Transverse colon (tissue), 4 donors: ENCODE results near the gene KCNJ14. TPM values are rescaled to one million over a fixed set of nuclear protein-coding genes. Genes with fewer than 3 reads are reported as not detected.
A peak's percentile ranks its signal among the peaks of the same experiment; 100 is the strongest.

Experiments used
- DNase-seq: peaks from one replicate; pipeline ENCODE4 v3.0.0-alpha.2; 2019
- H3K27ac ChIP-seq, 4 donors: fragments of 200-600 bp; sonication (generic); 2 replicates each; pipeline ENCODE4 v1.5.1; 2016 to 2018; ENCODE audit warnings: inconsistent platforms in 4 of 4
- H3K27me3 ChIP-seq: fragments of 200-600 bp; sonication (generic); 2 replicates; pipeline ENCODE4 v1.5.1; 2017; ENCODE audit warnings: inconsistent platforms
- H3K36me3 ChIP-seq, 4 donors: fragments of 200-600 bp; sonication (generic); 2 replicates each; pipeline ENCODE4 v1.5.1; 2017 to 2019; ENCODE audit warnings: inconsistent platforms in 4 of 4
- H3K4me1 ChIP-seq, 4 donors: fragments of 200-600 bp; sonication (generic); 2 replicates each; pipeline ENCODE4 v1.5.1; 2017 to 2020; ENCODE audit warnings: inconsistent platforms in 4 of 4
- H3K4me3 ChIP-seq, 4 donors: fragments of 200-600 bp; sonication (generic); 1 replicate in 1 of 4; 2 replicates in 3 of 4; pipeline versions ENCODE4 v1.5.1 to v1.6.1; 2017 to 2019; ENCODE audit warnings: inconsistent platforms in 4 of 4
- H3K9me3 ChIP-seq, 2 donors: fragments of 200-600 bp; sonication (generic); 2 replicates each; pipeline ENCODE4 v1.5.1; 2017 to 2019; ENCODE audit warnings: inconsistent platforms in 2 of 2
- EP300 ChIP-seq: sonication (generic); formaldehyde crosslinking; IDR thresholded peaks from one replicate; pipeline ENCODE4 v1.6.1; 2017; ENCODE audit warnings: antibody characterized with exemption, low read depth
- POLR2A ChIP-seq: fragments of 450-650 bp; IDR thresholded peaks from one replicate; pipeline ENCODE4 v1.6.1; 2016; ENCODE audit warnings: antibody characterized with exemption, mild to moderate bottlenecking, moderate library complexity
- POLR2AphosphoS5 ChIP-seq, 3 donors: sonication (generic); formaldehyde crosslinking; IDR thresholded peaks; one replicate each; pipeline ENCODE4 v1.6.1; 2016; ENCODE audit warnings: antibody characterized with exemption in 3 of 3
- WGBS, 2 donors: methylation state at CpG; one replicate each; pipeline ENCODE4 v1.1.5; 2018; ENCODE audit warnings: low coverage in 1 of 2; 5-methylcytosine and 5-hydroxymethylcytosine counted together
- in situ Hi-C, 4 donors: fragments of 200-750 bp; cut with MboI; loops; one replicate each; pipeline versions ENCODE4 v1.15.0 to v1.15.1; 2017; ENCODE audit warnings: low sequenced_read_pairs in 3 of 4, low pct_ligation_motif_present in 1 of 4, low pct_unique_long_range_greater_than_20kb in 1 of 4
- intact Hi-C: fragments of 100-400 bp; cut with DNase I; formaldehyde crosslinking; loops from one replicate; pipeline ENCODE4 v1.15.1; 2023; ENCODE audit warnings: low total_unique reads
- total RNA-seq, 4 donors: library from RNA; depleted of rRNA; stranded (reverse); fragments of >200 nt; gene quantifications; one replicate each; pipeline ENCODE4 v1.1.0, GENCODE V29; 2016
- TF ChIP-seq, protein P1 (sequence below), 5 experiments: fragments of 200-600 bp in 3 of 5; fragments of 450-650 bp in 2 of 5; sonication (generic) in 3 of 5; IDR thresholded peaks; 1 replicate in 2 of 5; 2 replicates in 3 of 5; pipeline ENCODE4 v1.5.1; 2016 to 2017; ENCODE audit warnings: antibody characterized with exemption in 5 of 5, inconsistent platforms in 3 of 5, mild to moderate bottlenecking in 2 of 5, moderate library complexity in 1 of 5

The KCNJ14 gene
- total RNA-seq, 4 donors from 2014 or later = 0.41 to 0.64 TPM; not detected in 2

- H3K36me3 ChIP-seq = no peaks in the 10 kb centered on the region
- in situ Hi-C loops = no loop called here
- H3K4me1 ChIP-seq = peaks cover 20 to 60% (median 36%) of the 10 kb centered on the region in 4 donors
- no peaks in the 10 kb centered on the region for H3K9me3 ChIP-seq
- TF ChIP-seq, protein P1, sequence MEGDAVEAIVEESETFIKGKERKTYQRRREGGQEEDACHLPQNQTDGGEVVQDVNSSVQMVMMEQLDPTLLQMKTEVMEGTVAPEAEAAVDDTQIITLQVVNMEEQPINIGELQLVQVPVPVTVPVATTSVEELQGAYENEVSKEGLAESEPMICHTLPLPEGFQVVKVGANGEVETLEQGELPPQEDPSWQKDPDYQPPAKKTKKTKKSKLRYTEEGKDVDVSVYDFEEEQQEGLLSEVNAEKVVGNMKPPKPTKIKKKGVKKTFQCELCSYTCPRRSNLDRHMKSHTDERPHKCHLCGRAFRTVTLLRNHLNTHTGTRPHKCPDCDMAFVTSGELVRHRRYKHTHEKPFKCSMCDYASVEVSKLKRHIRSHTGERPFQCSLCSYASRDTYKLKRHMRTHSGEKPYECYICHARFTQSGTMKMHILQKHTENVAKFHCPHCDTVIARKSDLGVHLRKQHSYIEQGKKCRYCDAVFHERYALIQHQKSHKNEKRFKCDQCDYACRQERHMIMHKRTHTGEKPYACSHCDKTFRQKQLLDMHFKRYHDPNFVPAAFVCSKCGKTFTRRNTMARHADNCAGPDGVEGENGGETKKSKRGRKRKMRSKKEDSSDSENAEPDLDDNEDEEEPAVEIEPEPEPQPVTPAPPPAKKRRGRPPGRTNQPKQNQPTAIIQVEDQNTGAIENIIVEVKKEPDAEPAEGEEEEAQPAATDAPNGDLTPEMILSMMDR (IDR thresholded peaks at IDR 0.05) = no peak
- TF ChIP-seq POLR2A (no peak), EP300 (no peak), POLR2AphosphoS5 (IDR thresholded peaks at IDR 0.05) (no peak)
- intact Hi-C loops = loop anchor here (2.0 kb wide), 1 partner anchor 91 kb away; no protein-coding TSS in a partner anchor
- peaks cover 13% of the 10 kb centered on the region for H3K27me3 ChIP-seq
- H3K27ac ChIP-seq = no peak overlapping the region
- 30 to 47% methylated on average over 5 to 10 of the region's 10 CpGs for WGBS, 2 donors
- no peak for DNase-seq
- H3K4me3 ChIP-seq = no peak overlapping the region
Observed at GRCh38 chr19:48491793-48492123, 36.4 kb downstream of the KCNJ14 start.

DNA sequence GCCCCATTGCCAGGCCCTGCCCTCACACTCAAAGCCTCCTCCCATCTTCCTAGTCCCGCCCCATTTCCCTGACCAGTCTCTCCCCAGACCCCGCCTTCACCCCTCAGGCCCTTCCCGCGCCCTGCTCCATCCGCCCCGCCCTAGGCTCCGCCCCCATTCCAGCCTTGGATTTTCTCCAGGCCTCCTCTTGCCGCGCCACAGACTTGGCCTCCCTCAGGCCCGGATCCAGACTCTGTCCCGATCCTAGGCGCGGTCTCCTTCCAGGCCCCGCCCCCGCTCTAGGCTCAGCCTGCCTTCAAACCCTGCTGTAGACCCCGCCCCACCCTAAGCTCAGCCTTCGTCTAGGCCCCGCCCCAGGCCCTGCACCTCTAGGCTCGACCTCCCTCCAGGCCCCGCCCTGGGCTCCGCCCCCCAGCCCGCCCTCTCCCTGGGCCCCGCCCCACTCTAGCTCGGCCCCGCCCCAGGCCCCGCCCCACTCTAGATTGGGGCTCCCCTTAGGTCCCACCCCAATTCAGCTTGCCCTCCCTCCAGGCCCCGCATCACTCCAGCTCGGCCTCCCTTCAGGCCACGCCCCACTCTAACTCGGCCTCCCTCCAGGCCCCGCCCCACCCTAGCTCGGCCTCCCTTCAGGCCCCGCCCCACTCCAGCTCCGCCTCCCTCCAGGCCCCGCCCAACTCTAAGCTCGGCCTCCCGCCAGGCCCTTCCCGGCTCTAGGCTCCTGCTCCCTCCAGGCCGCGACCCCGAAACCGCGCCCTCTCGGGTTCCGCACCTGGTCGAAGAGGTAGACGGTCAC lies 37.7 kb downstream of the KCNJ14 start:
- 0 to 3% methylated on average over 4 to 27 of the region's 47 CpGs for WGBS, 2 donors
- in situ Hi-C loops = no loop called here
- Histone ChIP-seq H3K4me1 (peaks cover 15 to 51% (median 31%) of the 10 kb centered on the region in 4 donors), H3K27me3 (peaks cover 21% of the 10 kb centered on the region), H3K27ac (peak overlapping the region; percentile 68 to 73 (median 69)), H3K4me3 (peak overlapping the region in 3 of 4 donors; percentile 32 to 52 (median 44)), H3K36me3 (no peaks in the 10 kb centered on the region), H3K9me3 (no peaks in the 10 kb centered on the region)
- intact Hi-C loops = no loop called here
- TF ChIP-seq POLR2AphosphoS5 (IDR thresholded peaks at IDR 0.05) (peak; percentile 69 to 91 (median 85)), EP300 (no peak), POLR2A (peak; percentile 77)
- TF ChIP-seq, protein P1 (IDR thresholded peaks at IDR 0.05) = no peak
- DNase-seq = peak; percentile 98

GRCh38 chr19:48493718-48494401 lies 38.5 kb downstream of the KCNJ14 start:
- DNase-seq = no peak
- Histone ChIP-seq H3K27ac (peak overlapping the region; percentile 68 to 73 (median 69)), H3K9me3 (no peaks in the 10 kb centered on the region), H3K4me3 (peak overlapping the region in 3 of 4 donors; percentile 32 to 52 (median 44)), H3K4me1 (peaks cover 15 to 50% (median 28%) of the 10 kb centered on the region in 4 donors), H3K36me3 (no peaks in the 10 kb centered on the region), H3K27me3 (peaks cover 28% of the 10 kb centered on the region)
- intact Hi-C loops (no loop called here), in situ Hi-C loops (no loop called here)
- WGBS, 2 donors = 31% methylated on average over 7 of the region's 70 CpGs; no CpG with 5 or more reads in 1 of the 2 donors
- TF ChIP-seq EP300 = no peak
- TF ChIP-seq, protein P1 (IDR thresholded peaks at IDR 0.05) = no peak
- no peak for TF ChIP-seq POLR2AphosphoS5 (IDR thresholded peaks at IDR 0.05)
- TF ChIP-seq POLR2A = no peak

- Histone ChIP-seq H3K4me1 (peaks cover 15 to 45% (median 31%) of the 10 kb centered on the region in 4 donors), H3K27me3 (peaks cover 43% of the 10 kb centered on the region), H3K36me3 (no peaks in the 10 kb centered on the region), H3K9me3 (no peaks in the 10 kb centered on the region), H3K27ac (no peak overlapping the region), H3K4me3 (no peak overlapping the region)
- no peak for TF ChIP-seq POLR2A
- TF ChIP-seq POLR2AphosphoS5 (IDR thresholded peaks at IDR 0.05) = no peak
- TF ChIP-seq, protein P1 (IDR thresholded peaks at IDR 0.05) = no peak
- TF ChIP-seq EP300 = no peak
- in situ Hi-C loops (no loop called here), intact Hi-C loops (no loop called here)
- WGBS, 2 donors = 47 to 60% methylated on average over 5 to 6 of the region's 6 CpGs
- no peak for DNase-seq
Observed at GRCh38 chr19:48495396-48495795, 40.0 kb downstream of the KCNJ14 start.
